Left ventricle myocardium inferior (tissue), 1 donor: Measurements from ENCODE around the gene ADAMTS2. TPM values are rescaled to one million over a fixed set of nuclear protein-coding genes. Genes with fewer than 3 reads are reported as not detected.
A peak's percentile ranks its signal among the peaks of the same experiment; 100 is the strongest.

Experiments used
- DNase-seq: peaks from one replicate; pipeline ENCODE4 v3.0.0-alpha.2; 2020
- H3K27ac ChIP-seq: fragments of 200-600 bp; replicated peaks from 2 replicates; pipeline ENCODE4 v1.8.0; 2021
- H3K27me3 ChIP-seq: fragments of 200-600 bp; 2 replicates; pipeline ENCODE4 v1.8.0; 2021; ENCODE audit warnings: low read depth
- H3K36me3 ChIP-seq: fragments of 200-600 bp; 2 replicates; pipeline ENCODE4 v1.8.0; 2021
- H3K4me1 ChIP-seq: fragments of 200-600 bp; 2 replicates; pipeline ENCODE4 v1.8.0; 2021
- H3K4me3 ChIP-seq: fragments of 200-600 bp; 2 replicates; pipeline ENCODE4 v1.8.0; 2021; ENCODE audit warnings: mild to moderate bottlenecking, moderate library complexity
- H3K9me3 ChIP-seq: fragments of 200-600 bp; replicated peaks from 2 replicates; pipeline ENCODE4 v1.8.0; 2021
- intact Hi-C: fragments of 100-400 bp; cut with micrococcal nuclease; formaldehyde crosslinking; loops from one replicate; pipeline ENCODE4 v1.11.0; 2022
- total RNA-seq: library from RNA; stranded (reverse); fragmentation: NEBNext Ultra II Directional; extraction: Animal tissue kit (Norgen Biotek cat#: 25700); gene quantifications from one replicate; pipeline ENCODE4 v1.2.1, GENCODE V29; 2021
- TF ChIP-seq, protein P1 (sequence below): fragments of 200-600 bp; IDR thresholded peaks from 2 replicates; pipeline ENCODE4 v1.8.0; 2021; ENCODE audit warnings: antibody characterized with exemption, mild to moderate bottlenecking, borderline replicate concordance
- donor health status: DM: no; HTN: yes; CAD: no; lungs with severe emphysema.

Gene ADAMTS2
- total RNA-seq, 1 donor from 2014 or later = 4.6 TPM

GRCh38 chr5:179195561-179196404, 149.5 kb downstream of the ADAMTS2 start:
- Histone ChIP-seq H3K27me3 (peaks cover 36% of the 10 kb centered on the region), H3K36me3 (no peaks in the 10 kb centered on the region), H3K27ac (no peak overlapping the region), H3K4me3 (no peak overlapping the region), H3K4me1 (no peaks in the 10 kb centered on the region), H3K9me3 (no peaks in the 10 kb centered on the region)
- TF ChIP-seq, protein P1, sequence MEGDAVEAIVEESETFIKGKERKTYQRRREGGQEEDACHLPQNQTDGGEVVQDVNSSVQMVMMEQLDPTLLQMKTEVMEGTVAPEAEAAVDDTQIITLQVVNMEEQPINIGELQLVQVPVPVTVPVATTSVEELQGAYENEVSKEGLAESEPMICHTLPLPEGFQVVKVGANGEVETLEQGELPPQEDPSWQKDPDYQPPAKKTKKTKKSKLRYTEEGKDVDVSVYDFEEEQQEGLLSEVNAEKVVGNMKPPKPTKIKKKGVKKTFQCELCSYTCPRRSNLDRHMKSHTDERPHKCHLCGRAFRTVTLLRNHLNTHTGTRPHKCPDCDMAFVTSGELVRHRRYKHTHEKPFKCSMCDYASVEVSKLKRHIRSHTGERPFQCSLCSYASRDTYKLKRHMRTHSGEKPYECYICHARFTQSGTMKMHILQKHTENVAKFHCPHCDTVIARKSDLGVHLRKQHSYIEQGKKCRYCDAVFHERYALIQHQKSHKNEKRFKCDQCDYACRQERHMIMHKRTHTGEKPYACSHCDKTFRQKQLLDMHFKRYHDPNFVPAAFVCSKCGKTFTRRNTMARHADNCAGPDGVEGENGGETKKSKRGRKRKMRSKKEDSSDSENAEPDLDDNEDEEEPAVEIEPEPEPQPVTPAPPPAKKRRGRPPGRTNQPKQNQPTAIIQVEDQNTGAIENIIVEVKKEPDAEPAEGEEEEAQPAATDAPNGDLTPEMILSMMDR = no peak
- DNase-seq = peak; percentile 6
- intact Hi-C loops = no loop called here

DNA sequence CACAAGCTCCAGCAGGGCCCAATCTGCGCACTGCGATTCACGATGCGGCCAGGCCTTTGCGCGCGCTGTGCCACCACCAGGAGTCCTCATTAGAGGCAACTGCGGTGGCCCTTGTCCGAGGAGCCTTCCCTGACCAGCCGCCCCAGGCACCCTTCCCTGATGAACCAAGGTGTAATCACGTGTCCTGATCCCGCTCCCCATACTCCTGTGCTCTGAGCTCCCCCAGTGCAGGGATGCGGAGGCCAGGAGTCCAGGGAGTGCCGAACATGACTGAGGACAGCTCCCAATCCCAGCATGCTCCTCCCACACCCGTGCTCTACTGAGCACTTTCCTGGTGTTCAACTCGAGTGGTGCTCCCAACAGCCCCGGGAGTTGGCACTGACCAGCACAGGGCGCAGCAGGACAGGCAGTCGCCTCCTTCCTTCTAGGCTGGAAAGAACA, 150.3 kb downstream of the ADAMTS2 start:
- DNase-seq = no peak
- TF ChIP-seq, protein P1 = no peak

GRCh38 chr5:179194201-179194910, 150.9 kb downstream of the ADAMTS2 start:
- Histone ChIP-seq H3K4me1 (no peaks in the 10 kb centered on the region), H3K27me3 (peaks cover 46% of the 10 kb centered on the region), H3K4me3 (no peak overlapping the region), H3K27ac (no peak overlapping the region), H3K9me3 (no peaks in the 10 kb centered on the region), H3K36me3 (no peaks in the 10 kb centered on the region)
- no peak for DNase-seq
- TF ChIP-seq, protein P1 = no peak
- intact Hi-C loops = no loop called here

More for the DNA sequence above, 150.3 kb downstream of the ADAMTS2 start:
- intact Hi-C loops = no loop called here
- H3K4me1 ChIP-seq = no peaks in the 10 kb centered on the region
- H3K4me3 ChIP-seq = no peak overlapping the region
- H3K36me3 ChIP-seq = no peaks in the 10 kb centered on the region
- H3K27ac ChIP-seq = no peak overlapping the region
- H3K9me3 ChIP-seq = no peaks in the 10 kb centered on the region
- peaks cover 44% of the 10 kb centered on the region for H3K27me3 ChIP-seq

DNA sequence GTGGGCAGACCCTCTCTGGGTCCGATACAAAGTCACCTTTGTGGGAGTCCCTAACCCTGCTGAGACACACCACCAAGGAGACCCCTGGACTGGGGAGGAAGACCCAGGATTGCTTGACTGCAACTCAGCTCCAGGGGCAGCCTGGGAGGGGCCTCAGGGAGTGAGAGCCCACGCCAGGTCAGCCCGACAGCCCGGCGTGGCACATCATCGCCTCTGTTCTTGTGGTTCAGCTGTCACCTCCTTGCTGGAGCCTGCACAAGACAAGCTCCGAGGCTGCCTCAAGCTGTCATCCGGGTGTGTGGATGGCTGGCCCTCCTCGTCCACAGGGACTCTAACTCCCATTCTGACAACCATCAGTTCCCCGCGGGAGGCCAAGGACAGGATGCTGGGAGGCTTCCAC, 151.5 kb downstream of the ADAMTS2 start:
- Histone ChIP-seq H3K4me3 (no peak overlapping the region), H3K27ac (no peak overlapping the region), H3K36me3 (no peaks in the 10 kb centered on the region), H3K27me3 (peaks cover 50% of the 10 kb centered on the region), H3K4me1 (no peaks in the 10 kb centered on the region), H3K9me3 (no peaks in the 10 kb centered on the region)
- intact Hi-C loops = no loop called here
- TF ChIP-seq, protein P1 = no peak
- DNase-seq = peak; percentile 11

DNA sequence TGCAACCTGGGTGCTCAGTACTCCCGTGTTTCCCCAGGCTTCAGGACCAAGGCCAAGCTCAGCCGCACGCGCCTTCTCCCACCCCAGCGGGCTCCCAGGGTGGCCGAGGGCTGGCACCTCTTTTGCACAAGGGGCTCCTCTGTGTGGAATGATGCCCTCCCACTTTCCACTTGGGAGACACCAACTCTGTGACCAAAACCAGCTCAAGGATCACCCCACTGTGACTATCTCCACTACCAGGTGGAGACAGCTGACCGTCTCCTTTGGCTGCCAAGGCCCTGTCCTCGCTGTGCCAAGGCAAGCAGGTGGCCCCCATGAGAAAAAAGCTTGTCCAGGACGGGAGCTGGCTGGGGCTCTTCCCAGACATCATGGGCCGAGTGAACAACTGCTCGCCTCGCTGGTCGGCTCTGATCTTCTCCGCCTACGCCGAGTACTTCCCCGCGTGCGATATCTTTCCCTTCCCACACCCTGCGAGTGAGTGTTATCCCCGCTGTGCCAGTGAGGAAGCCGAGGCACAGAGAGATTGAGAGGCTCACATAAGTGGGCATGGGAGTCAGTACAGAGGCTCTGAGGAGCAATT, 152.3 kb downstream of the ADAMTS2 start:
- Histone ChIP-seq H3K4me1 (no peaks in the 10 kb centered on the region), H3K36me3 (no peaks in the 10 kb centered on the region), H3K27ac (no peak overlapping the region), H3K4me3 (no peak overlapping the region), H3K27me3 (peaks cover 58% of the 10 kb centered on the region), H3K9me3 (no peaks in the 10 kb centered on the region)
- no peak for DNase-seq
- TF ChIP-seq, protein P1 = no peak
- intact Hi-C loops = no loop called here
